IMR-90 (cell line): ENCODE data around the gene IFI30. TPM values are rescaled to one million over a fixed set of nuclear protein-coding genes. Genes with fewer than 3 reads are reported as not detected.

Experiments used
- ATAC-seq: fragments of 200-7000 bp; cut with Tn5 transposase; 2 replicates; pipeline ENCODE4 v1.9.1; 2020; ENCODE audit warnings: low read depth, mild to moderate bottlenecking, moderate library complexity
- BruUV-seq: library from RNA; stranded (reverse); fragments of 400-500 nt; replicated peaks from 2 replicates; lab custom pipeline; 2021; lab: Mats Ljungman, UMichigan
- CTCF ChIA-PET: fragments of 300-600 bp; formaldehyde crosslinking; extraction: SDS; loops from one replicate; lab custom pipeline; 2021; ENCODE audit warnings: antibody characterized with exemption; lab: Yijun Ruan, JAX
- POLR2A ChIA-PET: fragments of 300-600 bp; sonication (Branson Sonifier 250); formaldehyde crosslinking; loops from one replicate; lab custom pipeline; 2022; ENCODE audit warnings: antibody characterized with exemption; ENCODE audit not compliant: unreplicated experiment; lab: Charles Lee
- DNase-seq: peaks from one replicate; pipeline ENCODE4 v3.0.0; 2013
- H2AFZ ChIP-seq: replicated peaks from 2 replicates; pipeline ENCODE3; 2013; ENCODE audit warnings: low read length, mild to moderate bottlenecking; ENCODE audit not compliant: poor library complexity
- H2AK5ac ChIP-seq: 2 replicates; pipeline ENCODE4 v1.6.1; 2013; ENCODE audit warnings: low read depth, low read length, inconsistent platforms
- H2AK9ac ChIP-seq: replicated peaks from 2 replicates; pipeline ENCODE3; 2013; ENCODE audit warnings: mild to moderate bottlenecking, low read depth, low read length, moderate library complexity; ENCODE audit not compliant: poor library complexity
- H2BK120ac ChIP-seq: 2 replicates; pipeline ENCODE4 v1.6.1; 2013; ENCODE audit warnings: low read depth, low read length, inconsistent platforms
- H2BK15ac ChIP-seq: 3 replicates; pipeline ENCODE4 v1.6.1; 2013; ENCODE audit warnings: low read depth, low read length, inconsistent platforms
- H2BK20ac ChIP-seq: 2 replicates; pipeline ENCODE4 v1.6.1; 2013; ENCODE audit warnings: low read depth, mild to moderate bottlenecking, inconsistent platforms, low read length, moderate library complexity
- H2BK5ac ChIP-seq: 2 replicates; pipeline ENCODE4 v1.6.1; 2013; ENCODE audit warnings: mild to moderate bottlenecking, low read depth, low read length, inconsistent platforms; ENCODE audit not compliant: poor library complexity, severe bottlenecking
- H3K14ac ChIP-seq: replicated peaks from 2 replicates; pipeline ENCODE4 v1.6.1; 2013; ENCODE audit warnings: low read depth, low read length, inconsistent platforms
- H3K18ac ChIP-seq: 2 replicates; pipeline ENCODE4 v1.6.1; 2013; ENCODE audit warnings: low read depth, low read length, control low read depth
- H3K23ac ChIP-seq: 2 replicates; pipeline ENCODE4 v1.6.1; 2013; ENCODE audit warnings: low read depth, low read length, inconsistent platforms
- H3K27ac ChIP-seq: 2 replicates; pipeline ENCODE4 v1.5.1; 2013; ENCODE audit warnings: mild to moderate bottlenecking, control low read depth, low read length; ENCODE audit not compliant: insufficient read depth
- H3K27me3 ChIP-seq: 2 replicates; pipeline ENCODE4 v1.6.1; 2013; ENCODE audit warnings: low read length; ENCODE audit not compliant: control insufficient read depth, insufficient read depth
- H3K36me3 ChIP-seq: 2 replicates; pipeline ENCODE4 v1.6.1; 2013; ENCODE audit warnings: low read length, mixed read lengths; ENCODE audit not compliant: control insufficient read depth, insufficient read depth
- H3K4ac ChIP-seq: 2 replicates; pipeline ENCODE4 v1.6.1; 2013; ENCODE audit warnings: low read depth, low read length, inconsistent platforms
- H3K4me1 ChIP-seq: 2 replicates; pipeline ENCODE4 v1.6.1; 2013; ENCODE audit warnings: low read length, mixed read lengths; ENCODE audit not compliant: control insufficient read depth, insufficient read depth
- H3K4me2 ChIP-seq: 2 replicates; pipeline ENCODE4 v1.6.1; 2013; ENCODE audit warnings: low read depth, mild to moderate bottlenecking, control low read depth, low read length, moderate library complexity
- H3K4me3 ChIP-seq: 2 replicates; pipeline ENCODE4 v1.5.1; 2013; ENCODE audit warnings: low read depth, mild to moderate bottlenecking, control low read depth, low read length, moderate library complexity; ENCODE audit not compliant: insufficient read depth
- H3K56ac ChIP-seq: 2 replicates; pipeline ENCODE4 v1.6.1; 2013; ENCODE audit warnings: low read length, inconsistent platforms; ENCODE audit not compliant: insufficient read depth; ENCODE audit errors: extremely low read depth
- H3K79me1 ChIP-seq, 2 experiments: 2 replicates each; pipeline ENCODE4 v1.6.1; 2013; ENCODE audit warnings: low read length in 2 of 2, inconsistent platforms in 1 of 2, low read depth in 1 of 2
- H3K9ac ChIP-seq: 2 replicates; pipeline ENCODE4 v1.6.1; 2013; ENCODE audit warnings: low read depth, low read length, control low read depth
- H3K9me1 ChIP-seq: 2 replicates; pipeline ENCODE4 v1.6.1; 2013; ENCODE audit warnings: low read length, inconsistent platforms; ENCODE audit not compliant: insufficient read depth
- H3K9me3 ChIP-seq: 2 replicates; pipeline ENCODE4 v1.6.1; 2013; ENCODE audit warnings: low read length; ENCODE audit not compliant: control insufficient read depth, insufficient read depth
- H4K20me1 ChIP-seq: 2 replicates; pipeline ENCODE4 v1.6.1; 2013; ENCODE audit warnings: low read length, inconsistent platforms; ENCODE audit not compliant: insufficient read depth
- H4K5ac ChIP-seq: 2 replicates; pipeline ENCODE4 v1.6.1; 2013; ENCODE audit warnings: mild to moderate bottlenecking, low read depth, low read length, control low read depth
- H4K8ac ChIP-seq, 2 experiments: 2 replicates each; pipeline ENCODE4 v1.6.1; 2013; ENCODE audit warnings: low read depth in 2 of 2, low read length in 2 of 2, control low read depth in 1 of 2, inconsistent platforms in 1 of 2
- H4K91ac ChIP-seq: 2 replicates; pipeline ENCODE4 v1.6.1; 2013; ENCODE audit warnings: low read depth, low read length, inconsistent platforms; ENCODE audit not compliant: insufficient read depth
- BHLHE40 ChIP-seq: fragments of 150-350 bp; IDR thresholded peaks from 2 replicates; pipeline ENCODE4 v1.6.1; 2016; ENCODE audit warnings: mild to moderate bottlenecking, low read depth, low read length
- CEBPB ChIP-seq: IDR thresholded peaks from 2 replicates; pipeline ENCODE4 v1.6.1; 2012; ENCODE audit warnings: low read depth, low read length, improper control_type of control experiment
- CHD1 ChIP-seq: IDR thresholded peaks from 2 replicates; pipeline ENCODE4 v1.6.1; 2012; ENCODE audit warnings: low read depth, low read length, improper control_type of control experiment
- CTCF ChIP-seq: conservative IDR thresholded peaks from 2 replicates; pipeline ENCODE4 v1.5.1; 2012; ENCODE audit warnings: mild to moderate bottlenecking, low read depth, low read length, improper control_type of control experiment
- FOS ChIP-seq: fragments of 150-350 bp; IDR thresholded peaks from 2 replicates; pipeline ENCODE4 v1.6.1; 2016; ENCODE audit warnings: low read depth, low read length
- MAFK ChIP-seq: IDR thresholded peaks from 2 replicates; pipeline ENCODE4 v1.6.1; 2012; ENCODE audit warnings: low read depth, low read length, improper control_type of control experiment
- MXI1 ChIP-seq: IDR thresholded peaks from 2 replicates; pipeline ENCODE4 v1.6.1; 2012; ENCODE audit warnings: low read depth, mild to moderate bottlenecking, low read length, moderate library complexity, borderline replicate concordance
- NFE2L2 ChIP-seq: fragments of 150-350 bp; IDR thresholded peaks from 2 replicates; pipeline ENCODE4 v1.6.1; 2016; ENCODE audit warnings: low read depth, mild to moderate bottlenecking, low read length
- POLR2A ChIP-seq: IDR thresholded peaks from 2 replicates; pipeline ENCODE4 v1.6.1; 2012; ENCODE audit warnings: mild to moderate bottlenecking, low read depth, low read length
- RAD21 ChIP-seq: IDR thresholded peaks from 2 replicates; pipeline ENCODE4 v1.6.1; 2012; ENCODE audit warnings: low read length, improper control_type of control experiment
- RFX5 ChIP-seq: IDR thresholded peaks from 2 replicates; pipeline ENCODE4 v1.8.0; 2012; ENCODE audit warnings: low read depth, mild to moderate bottlenecking, low read length, moderate library complexity
- SMC3 ChIP-seq: fragments of 150-350 bp; IDR thresholded peaks from 2 replicates; pipeline ENCODE4 v1.6.1; 2016; ENCODE audit warnings: low read depth, mild to moderate bottlenecking, antibody characterized with exemption, low read length, moderate library complexity
- USF2 ChIP-seq: fragments of 150-350 bp; IDR thresholded peaks from 2 replicates; pipeline ENCODE4 v1.6.1; 2017; ENCODE audit warnings: mild to moderate bottlenecking, antibody characterized with exemption, low read length, low read depth
- WGBS, 2 experiments: methylation state at CpG; one replicate each; pipeline versions ENCODE4 v1.1.5 to v1.1.7; 2013; ENCODE audit warnings: missing lambda C conversion rate in 2 of 2; ENCODE audit not compliant: insufficient read length in 1 of 2; ENCODE audit errors: extremely low coverage in 2 of 2; 5-methylcytosine and 5-hydroxymethylcytosine counted together
- dilution Hi-C: fragments of 300-500 bp; cut with HindIII; formaldehyde crosslinking; loops from one replicate; pipeline ENCODE4 v1.14.3; 2018; ENCODE audit warnings: low sequenced_read_pairs; ENCODE audit not compliant: unreplicated experiment
- in situ Hi-C: fragments of 300-500 bp; cut with MboI; formaldehyde crosslinking; loops from 3 replicates; pipeline ENCODE4 v1.14.3; 2019; ENCODE audit warnings: low sequenced_read_pairs, inconsistent platforms, mixed read lengths
- intact Hi-C: fragments of 100-400 bp; cut with micrococcal nuclease; formaldehyde crosslinking; loops from 2 replicates; pipeline ENCODE4 v1.10.0; 2022
- polyA plus RNA-seq, 3 experiments: library from polyadenylated mRNA; depleted of rRNA; stranded (reverse); fragments of >200 nt; gene quantifications; 2 replicates each; pipeline ENCODE4 v1.2.3, GENCODE V29; 2012; ENCODE audit warnings: low replicate concordance in 1 of 3
- total RNA-seq: library from RNA; depleted of rRNA; stranded (reverse); fragments of >200 nt; gene quantifications from 2 replicates; pipeline ENCODE4 v1.2.3, GENCODE V29; 2012

IFI30 gene
- total and polyA plus RNA-seq, 2 of the 4 experiments (the other 2 are of a cell fraction) = 2.3 TPM

- no peak for TF ChIP-seq SMC3
Measured at GRCh38 chr19:18171605-18172327, 1.8 kb upstream of the IFI30 start (continued).

GRCh38 chr19:18172331-18173053 is 1.1 kb upstream of the IFI30 start:
- ChIA-PET CTCF (no interaction called here), POLR2A (no interaction called here)
- no peaks in the 10 kb centered on the region for H3K79me1 ChIP-seq
- H3K9ac ChIP-seq = no peak overlapping the region
- H2AK9ac ChIP-seq = no peak overlapping the region
- ATAC-seq (no peak), DNase-seq (no peak)
- no peak overlapping the region for H3K23ac ChIP-seq
- H3K4me1 ChIP-seq = peaks cover 3% of the 10 kb centered on the region; the same call in 1 of the 2 replicates
- H3K4me2 ChIP-seq = no peak overlapping the region
- H3K18ac ChIP-seq = no peak overlapping the region
- intact Hi-C loops (loop anchor here (5.0 kb wide), 2 partner anchors 80 to 165 kb away; partner anchors contain the start of gene ARRDC2), in situ Hi-C loops (no loop called here), dilution Hi-C loops (no loop called here)
- H3K56ac ChIP-seq = no peak overlapping the region
- H4K5ac ChIP-seq = no peak overlapping the region
- H3K4me3 ChIP-seq = no peak overlapping the region
- no peak overlapping the region for H2BK5ac ChIP-seq
- H3K27ac ChIP-seq = no peak overlapping the region
- no peak overlapping the region for H4K91ac ChIP-seq
- no peak overlapping the region for H3K4ac ChIP-seq
- H3K14ac ChIP-seq = no peak overlapping the region
- H2AK5ac ChIP-seq = 0 out of 2 replicates have a peak overlapping the region, but pooled peaks have one; percentile 5
- no peak overlapping the region for H2BK120ac ChIP-seq
- H2BK20ac ChIP-seq = no peak overlapping the region
- no peak overlapping the region for H2BK15ac ChIP-seq
- BruUV-seq = no TSS peak
- no peak overlapping the region for H4K8ac ChIP-seq
- no peak overlapping the region for H2AFZ ChIP-seq
- H3K9me3 ChIP-seq = no peaks in the 10 kb centered on the region
- H3K27me3 ChIP-seq = peaks cover 4% of the 10 kb centered on the region; the same call in 1 of the 2 replicates
- H4K20me1 ChIP-seq = no peaks in the 10 kb centered on the region
- H3K36me3 ChIP-seq = peaks cover 13% of the 10 kb centered on the region; the same call in 1 of the 2 replicates
- WGBS, 2 experiments = no CpG with 5 or more reads among the region's 7 CpGs
- H3K9me1 ChIP-seq = 0 out of 2 replicates have a peak, but pooled peaks cover 3% of the 10 kb centered on the region
- TF ChIP-seq MAFK (no peak), BHLHE40 (no peak), FOS (no peak), RAD21 (no peak), NFE2L2 (no peak), CTCF (no peak), POLR2A (no peak), CEBPB (no peak), CHD1 (no peak), MXI1 (no peak), RFX5 (no peak), USF2 (no peak), SMC3 (no peak)
